Posterior cingulate gyrus (tissue), 11 donors: ENCODE measurements around the gene ITPR2.

Experiments
- DNase-seq, 10 donors: peaks; one replicate each; pipeline versions ENCODE4 v3.0.0 to v3.0.0-alpha.2; 2020 to 2021; ENCODE audit warnings: mixed read lengths in 3 of 10
- intact Hi-C: fragments of 100-400 bp; cut with DNase I; formaldehyde crosslinking; loops from one replicate; pipeline ENCODE4 v1.15.1; 2023

ITPR2 gene

DNA sequence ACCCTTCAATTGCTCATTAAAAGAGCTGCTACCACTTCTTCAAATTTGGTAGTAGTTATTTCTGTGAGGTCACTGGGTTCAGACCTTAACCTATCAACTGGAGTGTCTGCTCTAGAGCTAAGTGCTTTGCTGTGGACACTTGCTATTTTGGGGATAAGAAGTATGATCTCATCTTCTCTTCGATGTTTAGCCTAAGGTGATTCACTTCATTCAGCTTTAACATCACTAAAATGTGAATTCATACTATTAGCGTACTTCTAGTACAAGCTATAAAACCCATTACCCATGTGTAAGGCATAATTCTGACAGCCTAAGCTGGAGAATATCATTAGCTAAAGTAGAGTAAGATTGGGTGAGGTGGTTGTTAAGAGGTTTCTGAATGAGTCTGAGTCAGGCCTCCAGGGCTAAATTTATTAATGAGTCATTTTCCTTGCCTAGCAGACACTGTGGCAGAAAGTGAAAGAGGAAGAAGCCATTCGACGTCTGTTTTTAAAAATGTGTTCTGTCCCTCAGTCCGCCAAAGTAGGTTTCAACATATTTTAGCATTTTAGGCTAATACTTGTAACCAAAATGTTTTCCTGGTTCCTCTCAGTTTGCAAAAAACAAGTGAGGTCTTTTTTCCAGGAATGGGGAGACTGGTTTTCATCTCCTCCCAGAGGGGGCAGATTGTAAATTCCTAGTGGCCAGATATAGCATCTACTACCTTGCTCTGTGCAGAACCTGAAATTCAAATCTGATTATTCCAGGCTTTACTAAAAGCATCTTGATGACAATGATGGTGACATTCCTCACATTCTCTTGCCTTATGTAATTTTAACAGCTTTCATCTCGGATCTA lies 534.0 kb downstream of the ITPR2 start:
- intact Hi-C loops = no loop called here
- DNase-seq = no peak

DNA sequence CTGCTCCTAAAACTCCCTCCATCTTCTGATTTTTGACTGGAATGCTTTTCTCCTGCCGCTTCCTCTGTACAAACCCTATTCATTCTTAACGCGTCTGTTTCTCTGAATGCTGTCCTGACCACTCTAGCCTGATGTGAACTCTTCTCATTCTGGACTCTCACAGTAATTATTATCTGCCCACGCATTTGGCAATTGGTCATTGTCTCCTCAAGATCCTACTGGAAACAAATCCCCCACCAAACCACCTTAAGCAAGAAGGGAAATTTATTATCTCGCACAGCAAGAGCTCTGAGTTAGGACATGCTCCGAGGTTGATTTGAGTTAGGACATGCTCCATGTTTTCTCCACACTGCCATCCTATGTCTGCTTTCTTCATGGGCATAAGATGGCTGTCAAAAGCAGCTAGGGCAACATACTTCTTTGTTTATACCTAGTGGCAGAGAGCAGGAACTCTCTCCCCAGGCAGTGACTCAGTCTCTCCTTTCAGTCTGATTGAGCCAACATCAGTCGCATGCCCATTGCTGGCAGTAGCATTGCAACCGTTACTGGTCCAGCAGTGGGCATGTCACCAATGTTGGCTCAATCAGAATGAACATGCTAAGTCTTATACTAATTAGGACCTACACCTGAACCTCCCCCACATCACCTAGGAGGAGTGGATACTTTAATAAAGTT lies 535.5 kb downstream of the ITPR2 start:
- DNase-seq = no peak
- intact Hi-C loops = no loop called here

DNA sequence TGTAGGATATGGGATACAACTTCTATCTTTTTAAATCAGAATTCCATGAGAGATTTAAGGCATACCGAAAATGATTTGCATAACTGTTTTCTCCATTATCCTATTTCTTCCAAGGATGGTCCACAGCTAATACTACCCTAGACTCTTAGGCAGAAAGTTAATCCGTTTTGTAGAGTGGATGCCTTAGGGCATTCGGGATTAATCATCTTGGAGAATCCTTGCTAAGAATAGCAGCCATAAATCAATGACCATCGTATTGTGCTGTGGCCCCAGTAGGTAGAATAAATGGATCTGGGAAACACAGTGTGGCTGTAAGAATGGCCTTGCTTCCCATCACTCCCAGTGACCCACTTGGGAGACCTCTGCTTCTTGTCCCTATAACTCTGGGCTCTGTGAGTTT lies 538.0 kb downstream of the ITPR2 start:
- no peak for DNase-seq
- intact Hi-C loops = no loop called here

GRCh38 chr12:26293612-26294011 lies 539.4 kb downstream of the ITPR2 start:
- intact Hi-C loops = no loop called here
- no peak for DNase-seq

DNA sequence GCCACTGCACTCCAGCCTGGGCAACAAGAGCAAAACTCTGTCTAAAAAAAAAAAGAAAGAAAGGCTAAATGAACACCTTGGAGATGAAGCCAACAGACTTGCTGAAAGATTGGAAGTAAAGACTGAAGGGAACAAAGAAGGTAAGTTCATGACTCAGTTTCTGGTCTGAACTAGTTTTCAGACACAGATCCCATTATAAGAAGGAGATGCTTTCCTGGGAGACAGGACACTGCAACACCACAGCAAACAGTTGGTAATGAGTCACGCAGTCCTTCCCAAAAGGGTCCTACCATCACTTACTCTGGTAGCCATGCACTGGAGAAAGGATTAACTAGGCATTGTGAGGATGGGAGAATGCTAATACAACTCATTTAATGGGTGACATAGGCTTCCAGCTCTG lies 540.4 kb downstream of the ITPR2 start:
- intact Hi-C loops = no loop called here
- DNase-seq = no peak

GRCh38 chr12:26290565-26290964 lies 542.4 kb downstream of the ITPR2 start:
- intact Hi-C loops = no loop called here
- no peak for DNase-seq

DNA sequence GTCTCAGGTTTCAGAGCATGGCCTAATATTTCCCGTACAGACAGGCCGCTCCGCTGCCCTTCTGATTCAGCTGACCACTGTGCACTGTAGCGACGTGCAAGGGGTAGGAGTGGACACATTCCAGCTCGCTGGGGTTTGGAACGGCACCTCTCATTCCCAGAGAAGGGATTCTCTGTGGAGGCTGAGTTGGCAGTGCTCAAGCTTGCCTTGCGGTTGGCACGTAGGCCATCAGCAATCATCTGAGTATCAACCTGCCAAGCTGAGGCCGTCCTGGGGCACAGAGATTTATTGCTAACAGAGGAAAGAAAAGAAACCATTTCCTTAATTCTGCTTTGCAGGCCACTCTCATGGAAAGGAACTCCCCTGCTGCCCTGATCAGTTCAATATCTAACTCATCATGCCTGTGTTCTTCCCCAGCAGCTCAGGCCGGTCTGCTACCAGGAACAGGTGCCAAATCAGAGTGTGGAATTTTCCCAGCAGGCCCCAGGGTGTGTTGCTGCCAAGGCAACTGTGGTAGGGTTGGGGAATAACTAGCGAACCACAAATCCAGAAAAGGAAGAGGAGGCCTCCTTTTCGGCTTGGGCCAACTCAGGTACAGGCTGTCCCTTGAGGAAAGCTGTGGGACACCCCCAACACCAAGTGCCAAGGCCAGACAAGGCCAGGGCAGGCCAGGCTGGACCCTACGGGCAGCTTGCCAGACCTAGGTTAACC lies 545.2 kb downstream of the ITPR2 start:
- DNase-seq = peak in 8 of 10 donors; percentile 22 to 88 (median 46)
- intact Hi-C loops = no loop called here
